Right cardiac atrium (tissue), 5 donors: ENCODE data around the gene ELF4. TPM values are rescaled to one million over a fixed set of nuclear protein-coding genes. Genes with fewer than 3 reads are reported as not detected.

Experiments
- ATAC-seq, 2 donors: fragments of 200-7000 bp; cut with Tn5 transposase; one replicate each; pipeline versions ENCODE4 v1.8.0 to v1.9.1; 2020; ENCODE audit warnings: moderate library complexity in 2 of 2, mild to moderate bottlenecking in 1 of 2
- DNase-seq, 3 donors: peaks; one replicate each; pipeline ENCODE4 v3.0.0-alpha.2; 2020
- H3K27ac ChIP-seq: one replicate; pipeline ENCODE4 v1.5.1; 2013; ENCODE audit warnings: mild to moderate bottlenecking, low read length, control low read depth, moderate library complexity
- H3K27me3 ChIP-seq: one replicate; pipeline ENCODE4 v1.6.1; 2013; ENCODE audit not compliant: control insufficient read depth, insufficient read depth
- H3K4me1 ChIP-seq: one replicate; pipeline ENCODE4 v1.6.1; 2013; ENCODE audit warnings: low read length; ENCODE audit not compliant: control insufficient read depth, insufficient read depth
- H3K4me3 ChIP-seq: one replicate; pipeline ENCODE4 v1.5.1; 2013; ENCODE audit warnings: low read length, control low read depth
- H3K9me3 ChIP-seq: one replicate; pipeline ENCODE4 v1.6.1; 2013; ENCODE audit warnings: low read length; ENCODE audit not compliant: control insufficient read depth
- WGBS: extraction: QIAGEN DNeasy Blood & Tissue Kit; methylation state at CpG from one replicate; pipeline ENCODE4 v1.1.7; 2013; 5-methylcytosine and 5-hydroxymethylcytosine counted together
- intact Hi-C, 4 donors: fragments of 100-400 bp; cut with DNase I; formaldehyde crosslinking; loops; one replicate each; pipeline versions ENCODE4 v1.11.0 to v1.14.0; 2022 to 2023
- polyA plus RNA-seq: library from polyadenylated mRNA; stranded (reverse); fragments of 200-250 nt; gene quantifications from one replicate; pipeline ENCODE4 v1.2.3, GENCODE V29; 2013
- total RNA-seq, 4 donors: library from RNA; stranded (reverse); fragmentation: NEBNext Ultra II Directional; extraction: Animal tissue kit (Norgen Biotek cat#: 25700); gene quantifications; one replicate each; pipeline ENCODE4 v1.2.1, GENCODE V29; 2021
- donor health status: healthy with polysubstance abuse.
- donor health status: DM: no; HTN: yes; CAD: no.
- donor health status: DM: no; HTN: no; CAD: no.
- donor health status: DM: no; HTN: yes; CAD: no; lungs with severe emphysema.
- donor health status: DM: yes; HTN: yes; CAD: no.

The ELF4 gene
- total and polyA plus RNA-seq, 5 donors, result 1.7 to 5.6 (median 3.4) TPM

DNA sequence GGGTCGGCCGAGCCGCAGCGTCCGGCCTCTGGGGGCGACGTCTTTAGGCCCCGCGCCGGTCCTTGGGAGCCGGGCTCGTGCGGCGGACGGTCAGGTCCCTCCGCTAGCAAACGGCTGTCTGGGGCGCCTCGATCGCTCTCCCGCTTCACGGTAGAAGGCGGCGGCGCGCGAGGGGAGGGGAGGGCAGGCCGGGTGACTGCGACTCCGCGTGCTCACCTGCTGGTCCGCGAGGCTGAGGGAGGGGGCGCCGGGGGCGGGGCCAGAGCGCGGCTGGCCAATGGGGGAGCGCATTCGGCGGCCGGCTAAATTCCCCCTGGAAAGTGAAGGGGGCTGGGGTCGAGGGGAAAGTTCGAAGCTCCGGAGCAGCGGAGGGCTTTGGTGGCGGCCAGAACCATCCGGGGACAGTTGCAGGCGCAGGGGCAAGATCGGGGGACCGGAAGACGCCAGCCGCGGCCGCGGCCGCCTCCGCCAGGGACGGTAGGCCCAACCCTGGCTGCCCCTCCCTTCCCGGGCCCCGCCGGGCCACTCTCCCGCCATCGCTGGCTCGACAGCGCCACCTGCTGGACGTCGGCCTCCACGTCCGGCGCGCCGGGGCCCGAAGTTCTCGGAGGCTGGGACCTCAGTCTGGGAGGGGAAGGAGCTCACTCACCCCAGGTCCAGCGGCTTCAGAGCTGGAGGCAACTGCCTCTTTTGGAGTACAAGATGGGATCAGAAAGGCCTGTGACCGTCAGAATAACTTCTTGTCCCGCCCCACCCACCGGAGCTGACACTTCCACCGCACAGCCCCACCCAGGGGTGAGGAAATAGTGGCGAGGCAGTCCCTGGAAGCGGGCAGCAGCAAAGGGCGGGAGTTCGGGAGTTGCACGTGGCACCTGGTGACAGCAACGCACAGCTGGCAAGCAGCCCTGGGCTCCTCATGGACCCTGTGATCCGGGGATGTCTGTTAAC lies 49.9 kb downstream of the ELF4 start:
- under 1% methylated on average over 79 of the region's 87 CpGs for WGBS
- Histone ChIP-seq H3K4me1 (no peaks in the 10 kb centered on the region), H3K4me3 (peak overlapping the region; percentile 71), H3K27me3 (no peaks in the 10 kb centered on the region), H3K27ac (peak overlapping the region; percentile 39), H3K9me3 (no peaks in the 10 kb centered on the region)
- intact Hi-C loops, result loop anchor here in 2 of 4 donors (2.0 to 10.0 kb wide), 3 partner anchors 136 to 456 kb away; no protein-coding TSS in a partner anchor
- ATAC-seq (peak; percentile 91 to 95), DNase-seq (peak; percentile 74 to 93 (median 90))

DNA sequence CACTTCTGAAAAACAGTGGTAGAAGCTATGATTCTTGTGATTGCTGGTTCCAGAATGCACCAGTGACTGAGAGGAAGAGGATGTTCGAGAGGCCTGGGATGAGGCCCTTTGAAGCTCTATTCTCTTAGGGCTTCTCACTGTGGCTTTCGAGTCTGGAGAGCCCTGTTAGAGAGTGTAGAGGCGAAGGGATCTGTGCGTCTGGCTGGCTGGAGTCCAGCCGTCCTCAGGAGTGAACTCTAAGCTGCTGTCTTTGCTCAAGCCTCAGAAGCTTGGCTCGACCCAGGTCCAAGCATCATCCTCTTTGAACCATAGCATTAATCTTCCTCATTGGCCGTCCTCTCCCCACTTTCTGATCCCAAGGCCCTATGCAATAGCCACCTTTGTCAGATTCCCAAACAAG lies 51.6 kb downstream of the ELF4 start:
- Histone ChIP-seq H3K9me3 (no peaks in the 10 kb centered on the region), H3K27me3 (no peaks in the 10 kb centered on the region), H3K27ac (no peak overlapping the region), H3K4me3 (no peak overlapping the region), H3K4me1 (no peaks in the 10 kb centered on the region)
- DNase-seq, result no peak
- intact Hi-C loops, result loop anchor here in 2 of 4 donors (10.0 kb wide), 1 partner anchor 134 kb away; no protein-coding TSS in a partner anchor
- ATAC-seq, result no peak
- 75% methylated on average over 7 of the region's 7 CpGs for WGBS

DNA sequence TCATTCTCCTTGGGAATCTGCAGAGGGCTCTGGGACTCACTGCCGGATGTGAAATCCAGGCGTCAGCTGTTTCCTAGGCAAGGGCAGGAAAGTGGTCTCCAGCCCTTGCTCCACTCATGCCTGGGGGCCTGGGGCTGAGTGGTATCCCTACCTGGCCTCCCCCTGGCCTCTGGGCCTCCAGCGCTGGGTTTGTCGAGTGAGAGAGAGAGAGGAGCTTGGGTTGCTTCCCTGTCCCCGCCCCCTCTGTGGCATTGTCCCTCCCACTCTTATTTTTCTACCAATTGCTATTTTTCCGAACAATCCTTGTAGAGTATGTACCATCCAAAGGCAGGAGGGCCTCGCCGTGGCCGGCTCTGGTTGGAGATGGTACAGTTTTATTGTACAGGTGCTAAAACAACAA lies 53.1 kb downstream of the ELF4 start:
- Histone ChIP-seq H3K4me3 (no peak overlapping the region), H3K9me3 (no peaks in the 10 kb centered on the region), H3K27ac (no peak overlapping the region), H3K4me1 (no peaks in the 10 kb centered on the region), H3K27me3 (no peaks in the 10 kb centered on the region)
- DNase-seq (no peak), ATAC-seq (no peak)
- intact Hi-C loops, result loop anchor here in 2 of 4 donors (10.0 kb wide), 1 partner anchor 132 kb away; no protein-coding TSS in a partner anchor
- 76% methylated on average over 9 of the region's 9 CpGs for WGBS

DNA sequence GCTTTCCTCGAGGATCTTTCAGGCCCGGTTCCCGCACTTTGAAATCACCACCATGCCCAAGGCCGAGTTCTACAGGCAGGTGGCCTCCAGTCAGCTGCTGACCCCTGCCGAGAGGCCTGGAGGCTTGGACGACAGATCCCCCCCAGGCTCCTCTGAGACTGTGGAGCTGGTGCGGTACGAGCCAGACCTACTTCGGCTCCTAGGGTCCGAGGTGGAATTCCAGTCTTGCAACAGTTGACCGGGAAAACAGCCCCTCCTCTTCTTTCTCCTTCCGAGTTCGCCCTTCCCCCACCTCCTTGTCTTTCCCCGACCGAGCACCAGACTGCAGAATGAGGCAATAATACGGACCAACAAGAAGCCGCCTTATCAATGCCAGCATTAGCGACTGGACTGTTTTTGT lies 54.4 kb downstream of the ELF4 start:
- ATAC-seq, result no peak
- 81% methylated on average over 18 of the region's 18 CpGs for WGBS

DNA sequence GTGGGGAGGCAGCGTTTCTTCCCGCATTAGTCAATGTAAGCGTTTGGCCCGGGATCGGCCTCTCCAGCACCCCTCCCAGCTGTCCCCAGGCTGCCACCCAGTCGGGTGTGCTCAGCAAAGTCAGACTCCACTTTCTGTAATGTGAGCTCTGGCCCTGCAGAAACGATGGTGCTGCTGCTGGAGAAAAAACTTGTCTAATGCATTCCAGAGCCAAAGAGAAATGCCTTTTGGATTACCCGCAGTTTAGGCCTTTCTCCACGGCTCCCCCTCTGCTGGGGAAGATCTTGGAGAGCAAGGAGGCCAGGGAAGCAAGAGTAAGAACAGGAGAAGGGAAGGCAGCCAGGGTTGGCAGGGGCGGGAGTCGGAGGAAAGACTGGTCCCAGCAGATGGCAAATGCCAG lies 55.2 kb downstream of the ELF4 start:
- H3K4me3 ChIP-seq, result no peak overlapping the region
- H3K27me3 ChIP-seq, result no peaks in the 10 kb centered on the region
- 55% methylated on average over 11 of the region's 11 CpGs for WGBS
- H3K9me3 ChIP-seq, result no peaks in the 10 kb centered on the region
- H3K4me1 ChIP-seq, result no peaks in the 10 kb centered on the region
- peak; percentile 39 to 78 for ATAC-seq
- H3K27ac ChIP-seq, result no peak overlapping the region
- peak; percentile 32 to 69 (median 65) for DNase-seq
- intact Hi-C loops, result loop anchor here in 2 of 4 donors (10.0 kb wide), 1 partner anchor 130 kb away; no protein-coding TSS in a partner anchor

More for the DNA sequence above, 54.4 kb downstream of the ELF4 start:
- intact Hi-C loops, result loop anchor here in 2 of 4 donors (10.0 kb wide), 1 partner anchor 131 kb away; no protein-coding TSS in a partner anchor
- no peaks in the 10 kb centered on the region for H3K9me3 ChIP-seq
- H3K4me1 ChIP-seq, result no peaks in the 10 kb centered on the region
- H3K27me3 ChIP-seq, result no peaks in the 10 kb centered on the region
- no peak overlapping the region for H3K4me3 ChIP-seq
- no peak for DNase-seq
- no peak overlapping the region for H3K27ac ChIP-seq

DNA sequence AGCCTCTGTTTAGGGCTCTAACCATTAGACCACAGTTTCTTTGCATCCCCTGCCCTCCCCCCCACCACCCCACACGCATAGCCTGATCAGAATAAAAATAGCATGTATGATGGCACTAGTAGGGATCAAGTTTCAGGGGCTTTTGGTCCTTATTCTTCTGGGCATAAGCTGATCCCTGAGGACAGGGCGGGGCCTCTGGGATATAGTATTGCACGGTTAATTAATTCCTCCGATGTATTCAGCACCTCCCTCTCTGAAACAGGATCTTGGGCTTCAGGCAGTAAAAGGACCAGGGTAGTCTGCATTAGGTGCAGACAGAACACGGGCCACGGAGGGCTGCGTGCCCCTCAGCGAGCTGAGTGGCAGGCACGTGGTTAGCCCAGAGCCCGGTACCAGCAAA lies 57.1 kb downstream of the ELF4 start:
- H3K4me1 ChIP-seq, result no peaks in the 10 kb centered on the region
- WGBS, result 85% methylated on average over 10 of the region's 10 CpGs
- H3K27ac ChIP-seq, result no peak overlapping the region
- H3K27me3 ChIP-seq, result no peaks in the 10 kb centered on the region
- intact Hi-C loops, result loop anchor here in 2 of 4 donors (10.0 kb wide), 1 partner anchor 128 kb away; no protein-coding TSS in a partner anchor
- DNase-seq (no peak), ATAC-seq (no peak)
- no peaks in the 10 kb centered on the region for H3K9me3 ChIP-seq
- no peak overlapping the region for H3K4me3 ChIP-seq

DNA sequence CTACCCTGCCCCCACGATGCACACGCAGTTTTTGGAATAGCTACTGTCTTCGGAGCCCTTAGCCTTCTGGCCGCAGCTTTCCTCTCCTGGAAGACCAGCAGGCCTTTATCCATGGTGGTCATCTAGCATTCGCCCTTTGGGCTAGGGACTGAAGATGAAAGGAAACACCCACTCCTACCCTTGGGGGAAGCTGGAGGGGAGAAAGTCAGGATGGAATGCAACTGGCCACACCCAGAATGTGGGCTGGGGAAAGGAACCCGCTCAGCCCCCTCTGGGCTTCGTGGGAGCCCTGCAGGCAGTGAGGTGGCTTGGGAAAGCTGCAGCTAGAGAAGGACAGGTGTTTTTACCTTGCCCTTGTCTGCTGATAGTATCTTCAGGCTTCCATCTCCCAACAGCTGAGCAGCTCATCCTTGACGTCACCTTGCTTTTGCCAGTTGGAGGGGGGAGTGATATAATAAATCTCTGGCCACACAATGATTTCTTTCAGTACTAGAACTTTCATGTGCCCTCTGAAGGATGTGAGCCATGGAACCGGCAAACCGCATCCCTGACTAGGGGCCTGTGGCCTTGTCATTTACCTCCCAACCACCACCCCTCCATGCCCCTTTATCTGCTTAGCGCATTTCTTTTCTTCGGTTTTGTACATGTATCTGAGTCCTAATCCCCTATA lies 59.0 kb downstream of the ELF4 start:
- ATAC-seq (no peak), DNase-seq (no peak)
- Histone ChIP-seq H3K4me1 (no peaks in the 10 kb centered on the region), H3K27ac (no peak overlapping the region), H3K27me3 (no peaks in the 10 kb centered on the region), H3K9me3 (no peaks in the 10 kb centered on the region), H3K4me3 (no peak overlapping the region)
- intact Hi-C loops, result loop anchor here in 2 of 4 donors (10.0 kb wide), 1 partner anchor 127 kb away; no protein-coding TSS in a partner anchor
- 85% methylated on average over 12 of the region's 12 CpGs for WGBS

DNA sequence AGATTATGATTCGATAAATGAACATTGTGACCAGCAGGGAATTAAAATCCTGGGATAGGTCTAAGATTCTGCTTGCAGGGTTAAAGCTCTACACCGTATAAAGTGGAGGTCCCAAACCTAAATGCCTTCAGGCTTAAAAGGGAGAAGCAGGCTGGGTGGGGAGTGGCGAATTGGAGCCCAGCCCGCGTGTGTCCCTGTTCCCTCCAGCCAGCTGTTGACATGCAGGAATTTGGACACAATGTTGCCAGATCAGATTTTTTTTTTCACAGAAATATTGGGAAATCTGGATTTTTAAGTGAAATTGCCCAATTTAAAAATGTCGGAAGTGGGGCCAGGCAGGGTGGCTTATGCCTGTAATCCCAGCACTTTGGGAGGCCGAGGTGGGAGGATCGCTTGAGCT lies 60.5 kb downstream of the ELF4 start:
- DNase-seq, result peak; percentile 31 to 80 (median 73)
- intact Hi-C loops, result loop anchor here in 2 of 4 donors (10.0 kb wide), 1 partner anchor 125 kb away; no protein-coding TSS in a partner anchor
- ATAC-seq, result peak in 1 of 2 donors; percentile 74
- whole genome bisulfite sequencing, result 73% methylated on average over 8 of the region's 8 CpGs
- Histone ChIP-seq H3K27me3 (no peaks in the 10 kb centered on the region), H3K4me3 (no peak overlapping the region), H3K9me3 (no peaks in the 10 kb centered on the region), H3K27ac (no peak overlapping the region), H3K4me1 (no peaks in the 10 kb centered on the region)

DNA sequence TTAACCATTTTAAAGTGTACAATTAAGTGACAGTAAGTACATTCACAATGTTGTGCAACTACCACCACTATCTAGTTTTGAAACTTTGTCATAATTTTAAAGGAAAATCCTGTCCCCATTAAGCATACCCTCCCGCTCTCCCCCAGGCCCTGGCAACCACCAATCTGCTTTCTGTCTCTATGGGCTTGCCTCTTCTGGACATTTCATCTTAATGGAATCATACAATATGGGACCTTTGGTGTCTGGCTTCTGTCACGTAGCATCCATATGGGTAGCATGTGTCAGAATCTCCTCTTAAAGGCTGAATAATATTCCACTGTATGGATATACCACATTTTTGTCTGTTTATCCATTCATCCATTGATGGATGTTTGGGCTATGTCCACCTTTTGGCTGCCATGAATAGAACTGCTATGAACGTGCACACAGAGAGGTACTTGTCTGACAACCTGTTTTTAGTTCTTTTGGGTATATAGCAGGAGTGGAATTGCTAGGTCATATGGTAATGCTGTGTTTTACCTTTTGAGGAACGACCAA lies 61.5 kb downstream of the ELF4 start:
- H3K4me1 ChIP-seq, result no peaks in the 10 kb centered on the region

DNA sequence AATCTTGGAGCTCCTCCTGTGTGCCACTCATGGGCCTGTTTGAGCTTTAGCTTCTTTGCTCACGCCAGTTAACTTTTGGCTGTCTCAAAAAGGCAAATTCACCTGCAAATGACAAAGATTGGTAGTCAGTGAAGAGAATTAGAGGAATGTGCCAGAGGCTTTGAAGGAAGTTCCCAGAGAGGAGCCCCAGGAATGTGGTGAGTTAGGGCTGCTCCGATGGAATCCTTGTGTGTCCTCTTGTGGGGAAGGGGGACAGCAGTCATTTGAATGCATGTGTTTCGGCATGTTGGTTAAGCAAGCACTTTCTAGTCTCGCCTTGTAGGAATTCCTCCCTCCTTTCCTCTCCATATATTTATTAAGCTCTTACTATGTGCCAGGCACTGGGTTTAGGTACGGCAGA lies 62.9 kb downstream of the ELF4 start:
- H3K4me3 ChIP-seq, result no peak overlapping the region
- no peaks in the 10 kb centered on the region for H3K4me1 ChIP-seq
- WGBS, result 96% methylated on average over 5 of the region's 5 CpGs
- H3K27ac ChIP-seq, result no peak overlapping the region
- intact Hi-C loops, result no loop called here
- no peak for ATAC-seq
- H3K27me3 ChIP-seq, result no peaks in the 10 kb centered on the region
- no peak for DNase-seq
- no peaks in the 10 kb centered on the region for H3K9me3 ChIP-seq

More for the DNA sequence above, 61.5 kb downstream of the ELF4 start:
- intact Hi-C loops, result no loop called here
- Histone ChIP-seq H3K4me3 (no peak overlapping the region), H3K27me3 (no peaks in the 10 kb centered on the region), H3K27ac (no peak overlapping the region), H3K9me3 (no peaks in the 10 kb centered on the region)
- ATAC-seq, result no peak
- WGBS, result 94% methylated on average over 4 of the region's 4 CpGs
- DNase-seq, result no peak
